SU-DHL-6 (cell line): ENCODE measurements around the gene HAP1.

ENCODE experiments used
- H2AFZ ChIP-seq: fragments of 200-600 bp; sonication (generic); 2 replicates; pipeline ENCODE4 v1.6.1; 2014; ENCODE audit warnings: low read depth, mild to moderate bottlenecking, moderate library complexity, mixed read lengths, antibody characterized with exemption, low read length; ENCODE audit not compliant: severe bottlenecking
- H3F3A ChIP-seq: fragments of 200-600 bp; shearing (Covaris generic); 2 replicates; pipeline ENCODE4 v1.6.0; 2016; ENCODE audit warnings: antibody characterized with exemption, mild to moderate bottlenecking; ENCODE audit not compliant: insufficient read depth
- H3K27ac ChIP-seq: fragments of 200-600 bp; sonication (generic); 2 replicates; pipeline ENCODE4 v1.5.1; 2016; ENCODE audit warnings: low read depth, mild to moderate bottlenecking, low read length, moderate library complexity, mixed read lengths
- H3K27me3 ChIP-seq: fragments of 200-600 bp; sonication (generic), shearing (Covaris generic); 2 replicates; pipeline ENCODE4 v1.6.0; 2014; ENCODE audit warnings: mild to moderate bottlenecking, low read length
- H3K36me3 ChIP-seq: fragments of 200-600 bp; sonication (generic); 2 replicates; pipeline ENCODE4 v1.6.1; 2014; ENCODE audit warnings: mild to moderate bottlenecking, low read length, mixed read lengths
- H3K4me2 ChIP-seq: fragments of 300-600, 200-600 bp; shearing (Covaris generic), sonication (generic); 2 replicates; pipeline ENCODE4 v1.6.0; 2014; ENCODE audit warnings: low read length, low read depth, mild to moderate bottlenecking; ENCODE audit not compliant: poor library complexity, severe bottlenecking
- H3K4me3 ChIP-seq: fragments of 200-600 bp; sonication (generic); 2 replicates; pipeline ENCODE4 v1.5.1; 2014; ENCODE audit warnings: antibody characterized with exemption, low read length, mild to moderate bottlenecking, mixed read lengths; ENCODE audit not compliant: insufficient read depth, poor library complexity, severe bottlenecking
- H3K79me2 ChIP-seq: fragments of 200-600 bp; sonication (generic); 2 replicates; pipeline ENCODE4 v1.6.1; 2014; ENCODE audit warnings: mild to moderate bottlenecking, low read length, moderate library complexity; ENCODE audit not compliant: insufficient read depth
- H3K9ac ChIP-seq: fragments of 200-600 bp; sonication (generic); 2 replicates; pipeline ENCODE4 v1.7.0; 2014; ENCODE audit warnings: mild to moderate bottlenecking, low read length
- H3K9me2 ChIP-seq: fragments of 200-600 bp; sonication (generic); replicated peaks from 2 replicates; pipeline ENCODE4 v1.6.1; 2014; ENCODE audit warnings: low read length; ENCODE audit not compliant: insufficient read depth
- H3K9me3 ChIP-seq: fragments of 200-600 bp; sonication (generic); 2 replicates; pipeline ENCODE4 v1.6.1; 2014; ENCODE audit warnings: low read length, mixed read lengths; ENCODE audit not compliant: insufficient read depth
- H4K20me1 ChIP-seq: fragments of 200-600 bp; sonication (generic); 2 replicates; pipeline ENCODE4 v1.6.1; 2014; ENCODE audit warnings: low read depth, mild to moderate bottlenecking, antibody characterized with exemption, low read length, moderate library complexity, mixed read lengths
- EZH2phosphoT487 ChIP-seq: fragments of 200-600 bp; sonication (generic), shearing (Covaris generic); conservative IDR thresholded peaks from 2 replicates; pipeline ENCODE4 v1.6.1; 2018; ENCODE audit warnings: mild to moderate bottlenecking, antibody characterized with exemption, low read length, moderate library complexity, mixed read lengths
- TF ChIP-seq, protein P1 (sequence below): fragments of 200-600 bp; sonication (generic); IDR thresholded peaks from one replicate; pipeline ENCODE4 v1.5.1; 2017; ENCODE audit warnings: antibody characterized with exemption, mild to moderate bottlenecking, low read length, moderate library complexity; ENCODE audit not compliant: insufficient read depth, poor library complexity, severe bottlenecking

HAP1 gene

DNA sequence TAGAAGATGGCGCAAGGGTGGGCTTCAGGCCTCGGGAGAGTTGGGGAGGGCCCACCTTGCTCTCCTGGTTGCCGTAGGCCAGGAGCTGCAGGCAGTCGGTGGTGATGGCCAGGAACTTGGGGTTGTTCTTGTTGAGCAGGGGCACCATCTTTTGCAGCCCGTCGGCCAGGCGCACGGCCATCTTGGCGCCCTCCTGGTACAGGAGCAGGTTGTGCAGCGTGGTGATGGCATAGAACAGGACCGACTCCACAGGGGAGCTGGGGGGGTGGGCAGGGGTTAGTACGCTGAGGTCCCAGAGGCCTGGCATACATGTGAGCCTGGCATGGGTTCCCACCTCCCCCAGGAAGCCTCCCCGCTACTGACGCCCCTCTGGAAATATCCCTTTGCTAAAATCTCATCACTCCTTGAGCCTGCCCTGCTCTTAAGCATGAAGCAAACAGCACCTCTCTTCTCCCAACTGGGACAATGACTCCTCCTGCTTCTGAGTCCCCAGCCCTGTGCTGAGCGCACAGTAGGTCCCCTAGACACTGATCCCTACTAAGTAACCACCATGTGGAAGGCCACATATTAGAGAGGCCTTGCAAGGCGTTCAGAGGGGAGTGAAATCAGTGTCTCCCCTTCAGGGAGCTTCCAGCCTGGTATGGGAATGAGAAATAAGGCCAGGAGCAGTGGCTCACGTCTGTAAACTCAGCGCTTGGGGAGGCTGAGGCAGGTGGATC, 33.0 kb upstream of the HAP1 start:
- H3K4me3 ChIP-seq, result no peak overlapping the region
- no peak overlapping the region for H3K27ac ChIP-seq
- H4K20me1 ChIP-seq, result no peaks in the 10 kb centered on the region
- H3K4me2 ChIP-seq, result no peak overlapping the region
- no peak overlapping the region for H3K9ac ChIP-seq
- no peak for TF ChIP-seq EZH2phosphoT487
- TF ChIP-seq, protein P1, sequence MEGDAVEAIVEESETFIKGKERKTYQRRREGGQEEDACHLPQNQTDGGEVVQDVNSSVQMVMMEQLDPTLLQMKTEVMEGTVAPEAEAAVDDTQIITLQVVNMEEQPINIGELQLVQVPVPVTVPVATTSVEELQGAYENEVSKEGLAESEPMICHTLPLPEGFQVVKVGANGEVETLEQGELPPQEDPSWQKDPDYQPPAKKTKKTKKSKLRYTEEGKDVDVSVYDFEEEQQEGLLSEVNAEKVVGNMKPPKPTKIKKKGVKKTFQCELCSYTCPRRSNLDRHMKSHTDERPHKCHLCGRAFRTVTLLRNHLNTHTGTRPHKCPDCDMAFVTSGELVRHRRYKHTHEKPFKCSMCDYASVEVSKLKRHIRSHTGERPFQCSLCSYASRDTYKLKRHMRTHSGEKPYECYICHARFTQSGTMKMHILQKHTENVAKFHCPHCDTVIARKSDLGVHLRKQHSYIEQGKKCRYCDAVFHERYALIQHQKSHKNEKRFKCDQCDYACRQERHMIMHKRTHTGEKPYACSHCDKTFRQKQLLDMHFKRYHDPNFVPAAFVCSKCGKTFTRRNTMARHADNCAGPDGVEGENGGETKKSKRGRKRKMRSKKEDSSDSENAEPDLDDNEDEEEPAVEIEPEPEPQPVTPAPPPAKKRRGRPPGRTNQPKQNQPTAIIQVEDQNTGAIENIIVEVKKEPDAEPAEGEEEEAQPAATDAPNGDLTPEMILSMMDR, result no peak
- H3F3A ChIP-seq, result no peaks in the 10 kb centered on the region
- H3K9me3 ChIP-seq, result no peaks in the 10 kb centered on the region
- no peaks in the 10 kb centered on the region for H3K27me3 ChIP-seq
- H3K36me3 ChIP-seq, result no peaks in the 10 kb centered on the region
- no peaks in the 10 kb centered on the region for H3K79me2 ChIP-seq
- no peak overlapping the region for H2AFZ ChIP-seq
- no peaks in the 10 kb centered on the region for H3K9me2 ChIP-seq

DNA sequence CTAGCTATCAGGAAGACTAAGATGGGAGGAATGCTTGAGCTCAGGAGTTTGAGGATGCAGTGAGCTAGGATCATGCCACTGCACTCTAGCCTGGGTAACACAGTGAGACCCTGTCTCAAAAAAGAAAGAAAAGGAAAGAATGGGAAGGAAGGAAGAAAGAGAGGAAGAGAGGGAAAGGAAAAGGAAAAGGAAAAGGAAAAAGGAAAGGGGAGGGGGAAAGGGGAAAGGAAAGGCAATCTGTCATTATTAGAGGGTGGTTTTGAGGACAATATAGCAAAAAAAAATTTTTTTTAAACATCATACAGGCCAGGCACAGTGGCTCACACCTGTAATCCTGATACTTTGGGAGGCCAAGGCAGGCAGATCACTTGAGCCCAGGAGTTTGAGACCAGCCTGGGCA, 31.7 kb upstream of the HAP1 start:
- Histone ChIP-seq H3K36me3 (no peaks in the 10 kb centered on the region), H3K27me3 (no peaks in the 10 kb centered on the region), H3K9me3 (no peaks in the 10 kb centered on the region), H3K4me3 (no peak overlapping the region), H3K9me2 (no peaks in the 10 kb centered on the region), H3F3A (no peaks in the 10 kb centered on the region), H3K79me2 (no peaks in the 10 kb centered on the region), H4K20me1 (no peaks in the 10 kb centered on the region), H3K4me2 (no peak overlapping the region), H2AFZ (no peak overlapping the region), H3K9ac (no peak overlapping the region), H3K27ac (no peak overlapping the region)
- no peak for TF ChIP-seq EZH2phosphoT487
- TF ChIP-seq, protein P1, result no peak

DNA sequence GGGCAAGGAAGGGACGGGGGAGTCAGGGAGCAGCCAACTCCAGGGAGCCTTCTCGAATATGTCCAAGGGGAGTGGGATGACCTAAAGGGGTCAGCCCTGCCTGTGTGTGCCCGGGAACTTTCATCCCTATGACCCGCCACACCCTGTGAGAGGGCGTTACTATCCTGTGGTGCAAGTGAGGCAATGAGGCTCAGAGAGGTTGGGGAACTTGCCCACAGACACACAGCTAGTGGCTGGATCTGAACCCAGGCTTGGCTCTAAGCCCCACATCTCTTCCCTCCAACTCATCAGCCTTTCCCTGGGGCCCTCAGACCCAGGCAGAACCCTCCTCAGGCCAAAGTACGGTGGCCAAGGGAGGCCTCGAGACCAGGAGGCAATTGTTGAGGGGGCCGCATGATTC, 28.9 kb upstream of the HAP1 start:
- H3K9ac ChIP-seq, result no peak overlapping the region
- H3K4me2 ChIP-seq, result no peak overlapping the region
- no peaks in the 10 kb centered on the region for H3F3A ChIP-seq
- TF ChIP-seq, protein P1, result no peak
- no peaks in the 10 kb centered on the region for H3K9me3 ChIP-seq
- no peak overlapping the region for H2AFZ ChIP-seq
- no peaks in the 10 kb centered on the region for H3K9me2 ChIP-seq
- H3K4me3 ChIP-seq, result no peak overlapping the region
- H3K79me2 ChIP-seq, result no peaks in the 10 kb centered on the region
- no peaks in the 10 kb centered on the region for H3K27me3 ChIP-seq
- no peak overlapping the region for H3K27ac ChIP-seq
- no peaks in the 10 kb centered on the region for H3K36me3 ChIP-seq
- H4K20me1 ChIP-seq, result no peaks in the 10 kb centered on the region
